ENCODE measurements around the gene CACNA1S.

- TF ChIP-seq POLR2A (IDR thresholded peaks at IDR 0.05) (no peak), POLR2AphosphoS5 (IDR thresholded peaks at IDR 0.05) (no peak), EP300 (IDR thresholded peaks at IDR 0.05) (no peak)
- TF ChIP-seq, protein P1, sequence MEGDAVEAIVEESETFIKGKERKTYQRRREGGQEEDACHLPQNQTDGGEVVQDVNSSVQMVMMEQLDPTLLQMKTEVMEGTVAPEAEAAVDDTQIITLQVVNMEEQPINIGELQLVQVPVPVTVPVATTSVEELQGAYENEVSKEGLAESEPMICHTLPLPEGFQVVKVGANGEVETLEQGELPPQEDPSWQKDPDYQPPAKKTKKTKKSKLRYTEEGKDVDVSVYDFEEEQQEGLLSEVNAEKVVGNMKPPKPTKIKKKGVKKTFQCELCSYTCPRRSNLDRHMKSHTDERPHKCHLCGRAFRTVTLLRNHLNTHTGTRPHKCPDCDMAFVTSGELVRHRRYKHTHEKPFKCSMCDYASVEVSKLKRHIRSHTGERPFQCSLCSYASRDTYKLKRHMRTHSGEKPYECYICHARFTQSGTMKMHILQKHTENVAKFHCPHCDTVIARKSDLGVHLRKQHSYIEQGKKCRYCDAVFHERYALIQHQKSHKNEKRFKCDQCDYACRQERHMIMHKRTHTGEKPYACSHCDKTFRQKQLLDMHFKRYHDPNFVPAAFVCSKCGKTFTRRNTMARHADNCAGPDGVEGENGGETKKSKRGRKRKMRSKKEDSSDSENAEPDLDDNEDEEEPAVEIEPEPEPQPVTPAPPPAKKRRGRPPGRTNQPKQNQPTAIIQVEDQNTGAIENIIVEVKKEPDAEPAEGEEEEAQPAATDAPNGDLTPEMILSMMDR (IDR thresholded peaks at IDR 0.05) = no peak
These were observed 28.2 kb upstream of the CACNA1S start for GRCh38 chr1:201140235-201140940.

Data from gastroesophageal sphincter (tissue), 3 donors.